K562 (cell line): ENCODE data around the gene ZNF48. TPM values are rescaled to one million over a fixed set of nuclear protein-coding genes. Genes with fewer than 3 reads are reported as not detected.

ENCODE experiments used
- ARID2 ChIP-seq: fragments of 450-650 bp; IDR thresholded peaks from 2 replicates; pipeline ENCODE4 v1.6.1; 2017; ENCODE audit warnings: antibody characterized with exemption, mild to moderate bottlenecking
- CXXC5 ChIP-seq: fragments of 250-450 bp; sonication (Bioruptor Pico); IDR thresholded peaks from 2 replicates; pipeline ENCODE4 v1.8.0; 2022; ENCODE audit warnings: inconsistent platforms, mild to moderate bottlenecking, moderate library complexity
- FOXA3 ChIP-seq, 2 experiments: fragments of 450-650 bp in 1 of 2; sonication (generic) in 1 of 2; formaldehyde crosslinking; IDR thresholded peaks in 1 of 2; conservative IDR thresholded peaks in 1 of 2; 2 replicates each; pipeline versions ENCODE4 v1.4.0 to v1.8.0; 2020 to 2022; ENCODE audit warnings: mild to moderate bottlenecking in 2 of 2, missing genetic modification reagents in 1 of 2
- GABPB2 ChIP-seq: fragments of 250-450 bp; sonication (Bioruptor Pico); conservative IDR thresholded peaks from 2 replicates; pipeline ENCODE4 v1.5.1; 2021; ENCODE audit warnings: mild to moderate bottlenecking
- KHSRP ChIP-seq: fragments of 450-650 bp; IDR thresholded peaks from 2 replicates; pipeline ENCODE4 v1.6.1; 2017
- MBD2 ChIP-seq: sonication (generic); IDR thresholded peaks from 2 replicates; pipeline ENCODE4 v1.6.1; 2016; ENCODE audit warnings: low read depth, borderline replicate concordance
- MCM3 ChIP-seq: fragments of 450-650 bp; IDR thresholded peaks from 2 replicates; pipeline ENCODE4 v1.6.1; 2016
- NCOR1 ChIP-seq: fragments of 450-650 bp; IDR thresholded peaks from 2 replicates; pipeline ENCODE4 v1.6.1; 2016; ENCODE audit warnings: mild to moderate bottlenecking, moderate library complexity
- RFX1 ChIP-seq: fragments of 450-650 bp; IDR thresholded peaks from 2 replicates; pipeline ENCODE4 v1.6.1; 2016; ENCODE audit warnings: mild to moderate bottlenecking, moderate library complexity
- TRIM28 ChIP-seq: fragments of 450-650 bp; IDR thresholded peaks from 2 replicates; pipeline ENCODE4 v1.6.1; 2017
- ZBTB17 ChIP-seq: fragments of 450-650 bp; formaldehyde crosslinking; IDR thresholded peaks from 2 replicates; pipeline ENCODE4 v1.4.0; 2020; ENCODE audit warnings: mild to moderate bottlenecking
- polyA plus RNA-seq, 8 experiments: library from polyadenylated mRNA; depleted of rRNA in 4 of 8; stranded (reverse) in 5 of 8; unstranded in 3 of 8; fragments of >200 nt; fragmentation: Nextera tagmentation in 2 of 8; fragmentation: Illumina TruSeq in 1 of 8; extraction: Ambion mirVana in 2 of 8; extraction: Trizol in 1 of 8; gene quantifications; 2 replicates each; pipeline versions ENCODE4 v1.2.1 to v1.2.3, GENCODE V29; 2011 to 2014; ENCODE audit warnings: inconsistent platforms in 1 of 8, missing spikeins in 1 of 8
- total RNA-seq, 7 experiments: library from RNA; depleted of rRNA in 6 of 7; stranded (reverse); fragments of >200 nt in 6 of 7; fragmentation: Illumina TruSeq in 2 of 7; extraction: Trizol in 2 of 7; gene quantifications; 2 replicates each; pipeline versions ENCODE4 v1.2.1 to v1.2.3, GENCODE V29; 2011 to 2021; ENCODE audit warnings: low replicate concordance in 1 of 7
- TF ChIP-seq, protein P1 (sequence below), 2 experiments: fragments of 150-350 bp in 1 of 2; IDR thresholded peaks; 2 replicates each; pipeline ENCODE4 v1.6.1; 2012 to 2016; ENCODE audit warnings: low read depth in 2 of 2, low read length in 2 of 2, mild to moderate bottlenecking in 1 of 2, moderate library complexity in 1 of 2
- TF ChIP-seq, protein P2 (sequence below): fragments of 450-650 bp; formaldehyde crosslinking; IDR thresholded peaks from 2 replicates; pipeline ENCODE4 v1.4.0; 2020; ENCODE audit warnings: mild to moderate bottlenecking, mixed read lengths
- TF ChIP-seq, protein P3 (sequence below): sonication (generic); formaldehyde crosslinking; IDR thresholded peaks from 2 replicates; pipeline ENCODE4 v1.8.0; 2023; ENCODE audit warnings: missing genetic modification reagents, mild to moderate bottlenecking, borderline replicate concordance
- TF ChIP-seq, protein P4 (sequence below): IDR thresholded peaks from 2 replicates; pipeline ENCODE4 v1.6.1; 2012; ENCODE audit warnings: low read depth, low read length, improper control_type of control experiment, borderline replicate concordance

The ZNF48 gene
- total and polyA plus RNA-seq, 9 of the 15 experiments (the other 6 are each of a cell fraction or from before 2014, with no cell fraction given), result 0.38 to 11.6 (median 4.7) TPM

DNA sequence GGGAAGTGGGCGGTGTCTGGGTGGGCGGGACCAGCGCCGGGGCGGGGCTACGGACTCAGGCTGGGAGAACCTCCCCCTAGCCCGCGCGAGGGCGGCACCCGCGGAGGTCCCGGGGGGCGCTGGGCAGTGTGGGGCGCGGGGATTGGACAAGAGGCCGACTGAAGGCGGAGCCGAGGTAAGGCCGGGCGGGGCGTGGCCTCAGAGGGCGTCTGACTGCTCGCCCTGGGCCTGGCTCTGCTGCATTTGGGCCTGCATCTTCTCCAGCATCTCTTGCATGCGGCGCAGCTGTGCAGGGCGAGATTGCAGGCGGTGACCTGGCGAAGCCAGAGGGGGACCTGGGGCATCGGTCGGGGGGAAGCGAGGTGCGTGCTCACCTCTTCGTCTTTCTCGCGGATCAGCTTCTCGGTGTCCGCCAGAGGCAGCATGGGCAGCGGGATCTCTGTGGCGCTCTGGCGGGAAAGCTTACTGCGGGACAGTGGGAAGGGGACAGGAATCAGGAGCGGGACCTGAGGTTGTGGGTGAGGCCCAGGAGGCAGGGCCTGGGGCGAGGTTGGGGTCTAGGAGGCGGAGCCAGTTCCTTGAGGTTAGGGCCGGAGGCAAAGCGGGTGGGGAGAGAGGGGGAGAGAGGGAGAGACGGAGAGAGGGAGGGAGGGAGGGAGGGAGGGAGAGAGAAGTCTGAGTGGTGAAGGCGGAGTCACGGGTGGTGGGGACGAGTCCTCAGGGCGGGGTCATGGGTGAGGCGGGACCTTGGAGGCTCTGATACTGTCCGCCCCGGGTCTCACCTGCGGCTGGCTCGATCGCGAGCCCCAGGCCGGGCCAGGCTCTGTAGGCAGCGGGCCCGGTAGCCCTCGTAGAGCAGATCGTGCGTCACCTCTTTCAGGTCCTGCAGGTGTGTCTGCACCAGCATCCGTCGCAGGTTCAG, 16.7 kb upstream of the ZNF48 start (continued):
- TF ChIP-seq, protein P1, sequence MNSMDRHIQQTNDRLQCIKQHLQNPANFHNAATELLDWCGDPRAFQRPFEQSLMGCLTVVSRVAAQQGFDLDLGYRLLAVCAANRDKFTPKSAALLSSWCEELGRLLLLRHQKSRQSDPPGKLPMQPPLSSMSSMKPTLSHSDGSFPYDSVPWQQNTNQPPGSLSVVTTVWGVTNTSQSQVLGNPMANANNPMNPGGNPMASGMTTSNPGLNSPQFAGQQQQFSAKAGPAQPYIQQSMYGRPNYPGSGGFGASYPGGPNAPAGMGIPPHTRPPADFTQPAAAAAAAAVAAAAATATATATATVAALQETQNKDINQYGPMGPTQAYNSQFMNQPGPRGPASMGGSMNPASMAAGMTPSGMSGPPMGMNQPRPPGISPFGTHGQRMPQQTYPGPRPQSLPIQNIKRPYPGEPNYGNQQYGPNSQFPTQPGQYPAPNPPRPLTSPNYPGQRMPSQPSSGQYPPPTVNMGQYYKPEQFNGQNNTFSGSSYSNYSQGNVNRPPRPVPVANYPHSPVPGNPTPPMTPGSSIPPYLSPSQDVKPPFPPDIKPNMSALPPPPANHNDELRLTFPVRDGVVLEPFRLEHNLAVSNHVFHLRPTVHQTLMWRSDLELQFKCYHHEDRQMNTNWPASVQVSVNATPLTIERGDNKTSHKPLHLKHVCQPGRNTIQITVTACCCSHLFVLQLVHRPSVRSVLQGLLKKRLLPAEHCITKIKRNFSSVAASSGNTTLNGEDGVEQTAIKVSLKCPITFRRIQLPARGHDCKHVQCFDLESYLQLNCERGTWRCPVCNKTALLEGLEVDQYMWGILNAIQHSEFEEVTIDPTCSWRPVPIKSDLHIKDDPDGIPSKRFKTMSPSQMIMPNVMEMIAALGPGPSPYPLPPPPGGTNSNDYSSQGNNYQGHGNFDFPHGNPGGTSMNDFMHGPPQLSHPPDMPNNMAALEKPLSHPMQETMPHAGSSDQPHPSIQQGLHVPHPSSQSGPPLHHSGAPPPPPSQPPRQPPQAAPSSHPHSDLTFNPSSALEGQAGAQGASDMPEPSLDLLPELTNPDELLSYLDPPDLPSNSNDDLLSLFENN (IDR thresholded peaks at IDR 0.05; ENCODE audit: low read depth in 2 of 2, low read length in 2 of 2), result no peak
- TF ChIP-seq ARID2, result no peak
- TF ChIP-seq, protein P2, sequence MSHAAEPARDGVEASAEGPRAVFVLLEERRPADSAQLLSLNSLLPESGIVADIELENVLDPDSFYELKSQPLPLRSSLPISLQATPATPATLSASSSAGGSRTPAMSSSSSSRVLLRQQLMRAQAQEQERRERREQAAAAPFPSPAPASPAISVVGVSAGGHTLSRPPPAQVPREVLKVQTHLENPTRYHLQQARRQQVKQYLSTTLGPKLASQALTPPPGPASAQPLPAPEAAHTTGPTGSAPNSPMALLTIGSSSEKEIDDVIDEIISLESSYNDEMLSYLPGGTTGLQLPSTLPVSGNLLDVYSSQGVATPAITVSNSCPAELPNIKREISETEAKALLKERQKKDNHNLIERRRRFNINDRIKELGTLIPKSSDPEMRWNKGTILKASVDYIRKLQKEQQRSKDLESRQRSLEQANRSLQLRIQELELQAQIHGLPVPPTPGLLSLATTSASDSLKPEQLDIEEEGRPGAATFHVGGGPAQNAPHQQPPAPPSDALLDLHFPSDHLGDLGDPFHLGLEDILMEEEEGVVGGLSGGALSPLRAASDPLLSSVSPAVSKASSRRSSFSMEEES (CRISPR knock-in tag), result no peak
- no peak for TF ChIP-seq RFX1
- peak; percentile 31; the same call in 1 of the 2 replicates for TF ChIP-seq CXXC5 (CRISPR knock-in tag)
- TF ChIP-seq GABPB2 (CRISPR knock-in tag), result no peak
- TF ChIP-seq KHSRP, result no peak
- no peak; a peak in 1 of 4 replicates for TF ChIP-seq FOXA3 (CRISPR knock-in tag; conservative IDR thresholded peaks at IDR 0.05 in 1 of 2, IDR thresholded peaks at IDR 0.05 in 1 of 2)
- no peak for TF ChIP-seq TRIM28
- TF ChIP-seq, protein P3, sequence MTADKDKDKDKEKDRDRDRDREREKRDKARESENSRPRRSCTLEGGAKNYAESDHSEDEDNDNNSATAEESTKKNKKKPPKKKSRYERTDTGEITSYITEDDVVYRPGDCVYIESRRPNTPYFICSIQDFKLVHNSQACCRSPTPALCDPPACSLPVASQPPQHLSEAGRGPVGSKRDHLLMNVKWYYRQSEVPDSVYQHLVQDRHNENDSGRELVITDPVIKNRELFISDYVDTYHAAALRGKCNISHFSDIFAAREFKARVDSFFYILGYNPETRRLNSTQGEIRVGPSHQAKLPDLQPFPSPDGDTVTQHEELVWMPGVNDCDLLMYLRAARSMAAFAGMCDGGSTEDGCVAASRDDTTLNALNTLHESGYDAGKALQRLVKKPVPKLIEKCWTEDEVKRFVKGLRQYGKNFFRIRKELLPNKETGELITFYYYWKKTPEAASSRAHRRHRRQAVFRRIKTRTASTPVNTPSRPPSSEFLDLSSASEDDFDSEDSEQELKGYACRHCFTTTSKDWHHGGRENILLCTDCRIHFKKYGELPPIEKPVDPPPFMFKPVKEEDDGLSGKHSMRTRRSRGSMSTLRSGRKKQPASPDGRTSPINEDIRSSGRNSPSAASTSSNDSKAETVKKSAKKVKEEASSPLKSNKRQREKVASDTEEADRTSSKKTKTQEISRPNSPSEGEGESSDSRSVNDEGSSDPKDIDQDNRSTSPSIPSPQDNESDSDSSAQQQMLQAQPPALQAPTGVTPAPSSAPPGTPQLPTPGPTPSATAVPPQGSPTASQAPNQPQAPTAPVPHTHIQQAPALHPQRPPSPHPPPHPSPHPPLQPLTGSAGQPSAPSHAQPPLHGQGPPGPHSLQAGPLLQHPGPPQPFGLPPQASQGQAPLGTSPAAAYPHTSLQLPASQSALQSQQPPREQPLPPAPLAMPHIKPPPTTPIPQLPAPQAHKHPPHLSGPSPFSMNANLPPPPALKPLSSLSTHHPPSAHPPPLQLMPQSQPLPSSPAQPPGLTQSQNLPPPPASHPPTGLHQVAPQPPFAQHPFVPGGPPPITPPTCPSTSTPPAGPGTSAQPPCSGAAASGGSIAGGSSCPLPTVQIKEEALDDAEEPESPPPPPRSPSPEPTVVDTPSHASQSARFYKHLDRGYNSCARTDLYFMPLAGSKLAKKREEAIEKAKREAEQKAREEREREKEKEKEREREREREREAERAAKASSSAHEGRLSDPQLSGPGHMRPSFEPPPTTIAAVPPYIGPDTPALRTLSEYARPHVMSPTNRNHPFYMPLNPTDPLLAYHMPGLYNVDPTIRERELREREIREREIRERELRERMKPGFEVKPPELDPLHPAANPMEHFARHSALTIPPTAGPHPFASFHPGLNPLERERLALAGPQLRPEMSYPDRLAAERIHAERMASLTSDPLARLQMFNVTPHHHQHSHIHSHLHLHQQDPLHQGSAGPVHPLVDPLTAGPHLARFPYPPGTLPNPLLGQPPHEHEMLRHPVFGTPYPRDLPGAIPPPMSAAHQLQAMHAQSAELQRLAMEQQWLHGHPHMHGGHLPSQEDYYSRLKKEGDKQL, result 0 out of 2 replicates have a peak, but pooled peaks have one; percentile 86
- no peak for TF ChIP-seq MCM3
- TF ChIP-seq, protein P4, sequence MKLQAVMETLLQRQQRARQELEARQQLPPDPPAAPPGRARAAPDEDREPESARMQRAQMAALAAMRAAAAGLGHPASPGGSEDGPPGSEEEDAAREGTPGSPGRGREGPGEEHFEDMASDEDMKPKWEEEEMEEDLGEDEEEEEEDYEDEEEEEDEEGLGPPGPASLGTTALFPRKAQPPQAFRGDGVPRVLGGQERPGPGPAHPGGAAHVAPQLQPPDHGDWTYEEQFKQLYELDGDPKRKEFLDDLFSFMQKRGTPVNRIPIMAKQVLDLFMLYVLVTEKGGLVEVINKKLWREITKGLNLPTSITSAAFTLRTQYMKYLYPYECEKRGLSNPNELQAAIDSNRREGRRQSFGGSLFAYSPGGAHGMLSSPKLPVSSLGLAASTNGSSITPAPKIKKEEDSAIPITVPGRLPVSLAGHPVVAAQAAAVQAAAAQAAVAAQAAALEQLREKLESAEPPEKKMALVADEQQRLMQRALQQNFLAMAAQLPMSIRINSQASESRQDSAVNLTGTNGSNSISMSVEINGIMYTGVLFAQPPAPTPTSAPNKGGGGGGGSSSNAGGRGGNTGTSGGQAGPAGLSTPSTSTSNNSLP, result no peak
- TF ChIP-seq MBD2, result peak; percentile 41; the same call in 1 of the 2 replicates
- TF ChIP-seq NCOR1, result no peak
- TF ChIP-seq ZBTB17 (CRISPR knock-in tag), result peak; percentile 59; the same call in 1 of the 2 replicates
